Measurements from ENCODE around the gene FRS2.

The FRS2 gene

DNA sequence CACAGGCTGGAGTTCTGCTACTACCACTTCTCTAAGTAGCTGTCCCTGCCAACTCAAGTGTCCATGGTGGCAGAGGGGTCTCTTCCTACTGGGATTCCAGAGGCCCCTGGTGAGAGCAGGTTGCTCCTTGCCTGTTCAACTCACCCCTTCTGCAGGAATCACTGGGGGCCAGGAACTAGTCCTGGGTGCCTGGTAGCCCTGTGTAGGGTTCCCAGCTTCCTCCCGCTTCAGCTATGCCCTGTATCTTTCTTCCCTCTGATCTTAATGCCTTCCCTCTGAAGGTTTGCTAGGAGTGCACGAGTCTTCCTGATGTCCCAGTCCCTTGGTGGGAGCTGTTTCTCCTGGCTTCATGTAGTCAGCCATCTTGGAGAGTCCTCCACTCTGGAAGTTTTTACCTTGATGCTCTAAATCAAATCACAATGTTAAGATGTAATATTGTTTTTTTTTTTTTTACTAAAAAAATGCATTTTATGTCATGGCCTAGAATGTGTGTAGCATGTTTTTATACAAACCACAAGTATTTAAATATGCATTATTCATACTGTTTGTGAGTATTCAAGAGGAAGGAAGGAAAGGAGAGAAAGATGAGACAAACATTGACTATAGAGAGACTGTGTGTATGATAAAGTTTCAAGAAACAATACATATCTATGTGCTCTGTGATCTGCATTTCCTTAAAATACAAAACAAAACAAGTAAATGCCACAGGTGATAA is 54.7 kb downstream of the FRS2 start:
- DNase-seq, result no peak

DNA sequence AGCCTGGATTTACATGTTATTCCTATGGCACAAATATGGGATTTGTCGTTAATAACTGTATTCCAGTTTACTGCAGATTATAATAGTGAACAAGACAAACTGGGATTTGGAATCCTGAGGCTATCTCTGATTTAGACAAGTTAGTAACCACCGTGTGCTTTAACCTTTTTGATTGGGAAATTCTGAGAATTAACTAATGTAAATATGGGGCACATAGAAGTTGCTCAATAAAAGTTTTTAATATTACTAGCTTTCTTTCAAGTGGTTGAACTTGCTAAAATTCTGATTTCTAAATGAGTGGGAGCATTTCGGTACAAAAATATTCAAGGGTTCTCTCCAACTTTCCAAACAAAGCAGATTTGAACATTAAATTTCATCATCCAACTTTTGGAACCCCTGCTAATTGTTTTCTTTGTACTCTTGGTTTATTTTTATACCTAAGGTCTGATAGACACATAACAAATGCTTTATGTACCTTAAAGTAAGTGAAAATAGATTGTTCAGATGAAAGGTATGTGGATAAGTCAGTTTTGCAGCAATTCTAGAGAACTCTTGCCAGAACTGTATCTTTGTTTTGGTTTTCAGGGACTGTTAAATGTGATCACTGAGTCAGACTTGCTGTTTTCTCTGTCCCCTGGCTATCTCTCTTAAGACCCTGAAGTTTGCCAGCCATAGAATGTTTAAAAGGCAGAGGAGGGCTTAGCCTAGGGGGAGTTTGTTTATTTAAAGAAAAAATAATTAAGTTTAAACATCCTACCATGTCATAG is 57.5 kb downstream of the FRS2 start:
- no peak for DNase-seq

DNA sequence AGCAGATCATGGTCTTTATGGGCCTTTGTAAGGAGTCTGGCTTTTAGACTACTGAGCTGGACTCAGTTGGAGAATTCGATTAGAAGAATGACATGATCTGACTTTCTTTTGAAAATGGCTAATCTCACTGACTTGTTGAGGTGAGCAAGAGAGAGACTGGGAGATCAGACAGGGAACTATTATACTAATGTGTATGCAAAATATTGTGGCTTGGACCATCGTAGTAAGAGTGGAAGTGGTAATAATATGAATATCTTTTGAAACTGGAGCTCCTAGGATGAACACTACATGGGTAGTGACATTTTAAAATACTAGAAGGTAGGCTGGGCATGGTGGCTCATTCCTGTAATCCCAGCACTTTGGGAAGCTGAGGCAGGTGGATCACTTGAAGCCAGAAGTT is 58.8 kb downstream of the FRS2 start:
- DNase-seq, result no peak

DNA sequence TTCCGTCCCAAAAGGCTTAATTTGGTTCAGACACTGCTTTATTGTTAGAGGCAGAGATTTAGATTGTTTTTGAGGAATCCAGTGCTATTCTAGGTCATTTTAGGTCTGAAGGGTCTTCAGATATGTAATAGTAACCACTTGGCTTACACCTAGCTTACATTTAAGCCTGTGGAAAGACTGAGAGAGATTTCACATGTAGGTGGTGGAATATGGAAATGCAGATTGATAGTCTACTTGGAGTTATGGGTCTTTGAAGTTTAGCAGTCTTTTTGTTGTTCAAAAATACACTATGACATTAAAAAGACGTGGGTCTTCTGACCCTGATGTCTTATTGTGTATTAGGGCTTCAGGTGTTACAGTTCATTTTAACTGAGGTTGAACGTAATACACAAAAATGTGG is 63.7 kb downstream of the FRS2 start:
- DNase-seq, result no peak

DNA sequence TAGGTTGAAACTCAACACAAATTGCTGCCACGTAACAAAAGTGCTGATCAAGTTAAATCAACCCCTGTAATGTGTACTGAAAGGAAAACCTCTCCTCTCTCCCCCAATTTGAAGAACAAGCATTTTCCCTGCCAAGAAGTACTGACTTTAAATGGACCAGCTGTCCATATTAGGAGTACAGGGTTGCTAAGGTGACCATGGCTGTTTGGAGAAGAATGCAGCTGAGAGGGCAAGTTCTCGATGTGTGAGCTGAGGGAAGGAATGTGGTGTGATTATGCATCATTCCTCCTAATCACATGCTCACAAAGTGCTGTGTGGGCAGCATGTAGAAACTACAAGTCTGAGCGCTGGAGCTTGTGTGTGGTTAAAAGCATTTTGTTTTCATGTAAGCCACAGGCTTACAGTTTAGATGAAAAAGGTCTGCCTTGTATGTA is 64.2 kb downstream of the FRS2 start:
- peak in 45 of 56 donors; percentile 6 to 82 (median 36) for DNase-seq

DNA sequence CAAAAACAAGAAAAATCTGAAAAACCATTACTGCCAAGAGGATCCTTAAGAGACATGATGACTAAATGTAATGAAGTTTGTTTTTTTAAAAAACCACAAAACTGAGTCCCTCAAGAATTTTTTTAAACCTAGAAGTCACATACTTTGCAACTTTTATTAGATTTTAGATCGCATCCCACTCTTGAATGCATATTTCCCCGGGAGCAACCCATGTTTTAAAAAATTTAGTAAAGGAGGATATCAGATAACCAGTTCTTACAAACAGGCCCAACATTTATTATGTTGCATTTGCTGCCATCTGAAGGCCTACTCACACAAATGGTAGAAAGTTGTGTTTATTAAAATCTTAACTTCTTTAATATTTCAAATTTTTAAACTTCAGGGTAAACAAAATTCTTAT is 70.8 kb downstream of the FRS2 start:
- DNase-seq, result no peak

DNA sequence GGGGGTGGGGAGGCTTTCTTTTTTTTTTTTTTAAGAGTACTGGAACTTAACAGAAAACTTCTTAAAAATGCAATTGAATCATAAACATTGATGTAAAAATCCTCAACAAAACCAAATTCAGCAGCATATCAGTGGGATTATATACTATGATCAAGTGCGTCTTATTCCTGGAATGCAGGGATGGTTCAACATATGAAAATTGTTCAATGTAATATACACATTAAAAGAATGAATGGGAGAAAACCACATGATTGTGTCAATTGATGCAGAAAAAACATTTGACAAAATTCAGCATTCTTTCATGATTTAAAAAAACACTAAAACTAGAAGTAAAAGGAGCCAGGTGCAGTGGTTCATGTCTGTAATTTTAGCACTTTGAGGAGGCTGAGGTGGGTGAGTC is 73.9 kb downstream of the FRS2 start:
- no peak for DNase-seq

DNA sequence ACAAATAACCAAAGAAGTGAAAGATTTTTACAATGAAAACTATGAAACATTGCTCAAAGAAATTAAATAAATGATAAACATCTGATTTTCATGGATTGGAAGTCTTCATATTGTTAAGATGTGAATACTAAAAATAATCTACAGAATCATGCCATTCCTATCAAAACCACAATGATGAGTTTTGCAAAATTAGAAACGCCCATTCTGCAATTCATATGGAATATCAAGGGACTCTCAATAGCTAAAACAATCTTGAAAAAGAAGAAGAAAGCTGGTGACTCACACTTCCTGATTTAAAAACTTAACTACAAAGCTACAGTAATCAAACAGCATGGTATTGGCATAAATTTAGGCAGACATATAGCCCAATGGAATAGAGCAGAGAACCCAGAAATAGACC is 74.9 kb downstream of the FRS2 start:
- DNase-seq, result no peak

DNA sequence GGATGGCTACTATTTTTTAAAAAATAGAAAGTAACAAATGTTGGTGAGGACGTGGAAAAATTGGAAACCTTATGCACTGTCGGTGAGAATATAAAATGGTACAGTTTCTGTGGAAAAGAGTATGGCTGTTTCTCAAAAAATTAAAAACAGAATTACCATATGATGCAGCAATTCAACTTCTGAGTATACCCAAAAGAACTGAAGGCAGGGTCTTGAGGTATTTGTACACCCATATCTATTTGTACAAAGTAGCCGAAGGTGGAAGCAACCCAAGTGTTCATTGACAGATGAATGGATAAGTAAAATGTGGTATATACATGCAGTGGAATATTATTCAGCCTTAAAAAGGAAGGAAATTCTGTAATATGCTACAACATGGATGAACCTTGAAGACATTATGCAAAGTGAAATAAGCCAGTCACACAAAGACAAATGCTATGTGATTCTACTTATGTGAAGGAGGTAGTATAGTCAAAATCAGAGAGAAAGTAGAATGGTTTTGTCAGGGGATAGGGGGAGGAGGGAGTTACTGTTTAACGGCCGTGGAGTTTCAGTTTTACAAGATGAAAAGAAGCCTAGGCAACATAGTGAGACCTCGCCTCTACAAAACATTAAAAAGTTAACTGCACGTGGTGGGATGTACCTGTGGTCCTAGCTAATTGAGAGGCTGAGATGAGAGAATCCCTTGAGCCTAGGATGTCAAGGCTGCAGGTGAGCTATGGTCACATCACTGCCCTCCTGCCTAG is 76.7 kb downstream of the FRS2 start:
- no peak for DNase-seq

DNA sequence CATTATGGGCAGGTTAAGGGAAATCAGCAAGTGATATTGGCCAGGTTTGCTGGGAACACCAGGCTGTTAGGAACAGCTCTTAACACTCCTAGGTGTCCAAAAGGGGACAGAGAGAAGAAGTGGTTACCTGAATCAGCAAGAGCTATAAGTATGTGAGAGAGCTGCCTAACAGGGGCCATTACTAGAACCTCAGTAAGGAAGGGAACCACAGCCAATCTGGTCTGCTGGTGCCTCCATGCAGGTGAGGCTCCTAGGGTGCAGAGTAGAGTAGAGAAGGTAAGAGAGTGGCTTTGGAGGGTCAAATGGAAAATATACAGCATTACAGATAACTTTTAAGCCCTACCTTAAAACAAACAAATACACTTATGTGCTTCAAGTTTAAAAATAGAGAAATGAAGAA is 78.5 kb downstream of the FRS2 start:
- no peak for DNase-seq

DNA sequence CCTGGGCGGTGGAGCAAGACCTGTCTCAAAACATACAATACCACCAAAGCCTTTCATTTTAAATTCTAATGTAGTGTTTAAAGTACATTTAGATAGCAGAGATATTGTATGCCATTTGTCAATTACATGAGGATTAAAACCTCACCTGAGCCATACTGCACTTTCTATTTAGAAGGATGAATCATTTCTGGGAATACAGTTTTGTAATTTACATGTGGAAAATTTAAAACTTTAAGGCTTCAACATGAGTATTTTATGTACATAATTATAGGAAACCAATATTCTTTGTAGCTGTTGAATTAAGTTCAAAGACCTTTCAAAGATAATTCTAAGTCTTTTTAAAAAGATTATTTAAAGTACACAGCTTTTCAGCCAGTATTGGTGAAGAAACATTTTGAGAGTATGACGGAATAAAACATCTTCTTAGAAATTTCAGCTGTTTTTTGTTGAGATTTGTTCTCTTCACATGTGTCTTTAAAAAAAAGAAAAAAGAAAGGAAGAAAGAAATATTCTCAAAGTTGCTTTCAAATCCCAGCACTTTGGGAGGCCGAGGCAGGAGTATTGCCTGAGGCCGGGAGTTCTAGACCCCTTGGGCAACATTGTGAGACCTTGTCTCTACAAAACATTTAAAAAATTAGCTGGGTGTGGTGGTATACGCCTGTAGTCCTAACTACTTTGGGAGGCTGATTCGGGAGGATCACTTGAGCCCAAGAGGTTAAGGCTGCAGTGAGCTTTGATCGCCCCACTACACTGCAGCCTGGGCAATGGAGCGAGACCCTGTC is 80.6 kb downstream of the FRS2 start:
- DNase-seq, result no peak

DNA sequence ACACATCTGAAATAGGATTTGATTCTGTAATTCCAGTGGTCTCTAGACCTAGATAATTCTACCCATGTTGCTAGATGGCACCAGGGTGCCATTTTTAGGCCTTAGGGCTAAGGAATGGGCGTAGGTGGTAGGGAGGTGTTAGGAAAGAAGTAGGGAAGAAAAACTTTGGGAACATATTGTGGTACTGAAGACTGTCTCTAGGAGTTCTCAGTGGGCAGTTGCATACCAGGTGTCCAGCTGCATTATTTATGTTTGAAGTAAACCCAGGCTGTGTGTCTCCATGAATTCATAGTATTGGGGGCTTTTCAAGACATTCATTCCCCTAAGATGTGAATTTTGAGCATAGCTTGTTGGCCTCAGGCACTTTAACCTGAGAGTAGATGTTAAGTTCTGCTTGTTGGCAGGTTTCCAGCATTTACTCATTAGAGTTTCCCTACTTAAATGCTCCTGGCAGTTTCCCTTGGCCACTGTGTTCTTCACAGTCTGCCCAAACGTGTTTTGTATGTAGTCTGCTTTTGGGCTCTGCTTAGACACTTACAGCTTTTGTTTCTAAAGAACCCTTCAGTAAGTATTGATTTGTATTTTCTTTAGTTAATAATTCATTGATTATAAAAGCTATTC is 83.5 kb downstream of the FRS2 start:
- peak in 15 of 56 donors; percentile 0 to 28 (median 9) for DNase-seq

DNA sequence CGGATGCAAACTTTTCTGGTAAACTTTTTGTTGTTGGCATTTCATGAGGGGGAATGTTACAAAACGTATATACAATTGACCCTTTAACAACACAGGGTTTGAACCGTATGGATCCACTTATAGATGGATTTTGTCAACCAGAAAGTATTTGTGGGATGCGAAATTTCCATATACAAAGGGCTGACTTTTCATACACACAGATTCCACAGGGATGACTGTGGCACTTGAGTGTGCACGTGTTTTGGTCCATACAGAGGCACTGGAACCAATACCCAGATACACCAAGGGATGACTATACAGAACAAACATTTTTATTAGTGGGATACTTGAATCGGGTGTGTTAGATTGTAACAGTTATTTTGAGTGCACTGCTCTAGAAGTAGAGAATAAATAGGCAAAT is 85.3 kb downstream of the FRS2 start:
- no peak for DNase-seq

DNA sequence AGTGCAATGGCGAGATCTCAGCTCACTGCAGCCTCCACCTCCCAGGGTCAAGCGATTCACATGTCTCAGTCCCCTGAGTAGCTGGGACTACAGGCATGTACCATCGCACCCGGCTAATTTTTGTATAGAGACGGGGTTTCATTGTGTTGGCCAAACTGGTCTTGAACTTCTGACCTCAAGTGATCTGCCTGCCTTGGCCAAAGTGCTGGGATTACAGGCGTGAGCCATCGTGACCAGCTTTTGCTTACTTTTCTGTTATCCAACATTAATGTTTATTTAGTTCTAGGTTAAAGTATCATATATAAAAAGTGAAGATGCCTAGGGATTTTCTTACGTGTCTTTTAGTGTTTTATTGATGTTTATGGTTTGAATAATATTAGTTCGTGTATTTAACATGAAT is 86.2 kb downstream of the FRS2 start:
- no peak for DNase-seq

DNA sequence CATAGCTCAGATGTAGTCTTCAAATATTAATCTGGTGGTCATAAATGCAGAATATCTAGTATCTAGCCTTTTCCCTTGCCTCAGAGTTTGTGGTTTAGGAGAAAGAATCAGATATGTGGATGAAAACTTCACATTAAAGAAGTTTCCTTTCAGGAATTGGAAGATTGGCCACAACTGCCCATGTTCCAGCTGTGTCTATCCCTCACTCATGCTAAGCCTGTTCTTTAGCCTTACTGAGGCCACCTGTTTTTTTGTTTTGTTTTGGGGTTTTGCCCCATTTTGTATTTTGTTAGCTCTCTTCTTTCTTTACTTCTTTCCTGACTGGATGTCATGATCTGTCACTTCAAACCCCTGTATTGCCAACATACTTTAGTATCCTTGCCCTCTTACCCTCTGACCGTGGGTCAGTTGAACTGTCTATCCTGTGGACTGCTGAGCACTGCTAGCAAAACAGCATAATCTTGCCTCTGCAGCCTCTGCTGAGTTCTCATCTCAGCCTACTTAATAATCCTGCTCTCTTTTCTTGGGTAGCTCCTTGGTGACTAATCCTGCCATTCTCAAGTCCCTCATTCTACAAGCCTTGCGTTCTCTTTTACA is 93.1 kb downstream of the FRS2 start:
- DNase-seq, result no peak

DNA sequence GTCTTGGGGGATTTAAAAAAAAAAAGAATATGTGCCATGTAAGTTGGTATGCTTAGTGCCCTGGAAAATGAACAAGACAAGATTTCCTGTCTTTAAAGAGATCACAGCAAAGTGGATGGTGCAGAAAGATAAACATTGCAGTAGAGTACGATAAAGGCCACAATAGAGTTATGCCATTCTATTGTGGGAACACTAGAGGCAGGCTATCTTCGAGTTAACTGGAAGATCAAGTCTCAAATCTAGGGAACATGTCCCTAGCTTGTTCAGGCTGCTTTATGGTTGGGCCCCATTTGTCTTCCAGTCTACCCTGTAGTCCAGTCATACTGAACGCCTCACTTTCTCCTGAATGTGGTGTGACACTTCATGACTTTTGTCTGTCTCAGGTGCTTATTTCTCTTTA is 96.4 kb downstream of the FRS2 start:
- no peak for DNase-seq

DNA sequence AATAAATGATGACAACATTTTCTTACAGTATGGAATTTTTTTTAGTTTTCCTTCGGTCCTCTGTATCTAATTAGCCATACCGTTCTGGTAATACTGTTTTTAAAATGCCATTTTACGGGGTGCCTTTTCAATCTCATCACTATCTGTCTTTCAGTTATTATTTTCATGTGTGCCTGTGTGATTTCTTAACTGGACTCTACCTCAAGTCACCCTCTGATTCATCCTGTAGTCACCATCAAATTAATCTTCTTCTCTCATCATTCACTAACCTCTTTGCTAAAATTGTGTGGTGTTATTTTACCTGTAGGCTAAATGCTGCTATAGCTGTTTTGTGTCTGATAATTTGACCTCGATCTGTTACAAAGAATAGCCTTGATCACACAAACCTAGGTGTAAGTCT is 99.0 kb downstream of the FRS2 start:
- no peak for DNase-seq

DNA sequence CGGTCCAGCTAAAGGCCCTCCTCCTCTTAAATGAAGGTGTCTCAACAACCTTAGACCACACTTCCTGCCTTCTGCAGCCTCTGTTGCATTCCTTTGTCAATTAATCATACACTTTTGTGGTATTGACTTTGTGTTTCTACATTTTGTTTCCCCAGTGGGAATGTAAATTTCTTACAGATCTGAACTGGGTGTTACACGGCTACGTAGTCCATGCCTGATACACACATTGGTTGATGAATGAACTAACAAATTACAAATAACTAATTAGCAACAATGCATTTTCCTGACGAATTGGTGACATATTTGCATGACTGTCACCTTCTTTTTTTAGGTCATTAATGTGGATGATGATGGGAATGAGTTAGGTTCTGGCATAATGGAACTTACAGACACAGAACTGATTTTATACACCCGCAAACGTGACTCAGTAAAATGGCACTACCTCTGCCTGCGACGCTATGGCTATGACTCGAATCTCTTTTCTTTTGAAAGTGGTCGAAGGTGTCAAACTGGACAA is 99.9 kb downstream of the FRS2 start:
- DNase-seq, result no peak

DNA sequence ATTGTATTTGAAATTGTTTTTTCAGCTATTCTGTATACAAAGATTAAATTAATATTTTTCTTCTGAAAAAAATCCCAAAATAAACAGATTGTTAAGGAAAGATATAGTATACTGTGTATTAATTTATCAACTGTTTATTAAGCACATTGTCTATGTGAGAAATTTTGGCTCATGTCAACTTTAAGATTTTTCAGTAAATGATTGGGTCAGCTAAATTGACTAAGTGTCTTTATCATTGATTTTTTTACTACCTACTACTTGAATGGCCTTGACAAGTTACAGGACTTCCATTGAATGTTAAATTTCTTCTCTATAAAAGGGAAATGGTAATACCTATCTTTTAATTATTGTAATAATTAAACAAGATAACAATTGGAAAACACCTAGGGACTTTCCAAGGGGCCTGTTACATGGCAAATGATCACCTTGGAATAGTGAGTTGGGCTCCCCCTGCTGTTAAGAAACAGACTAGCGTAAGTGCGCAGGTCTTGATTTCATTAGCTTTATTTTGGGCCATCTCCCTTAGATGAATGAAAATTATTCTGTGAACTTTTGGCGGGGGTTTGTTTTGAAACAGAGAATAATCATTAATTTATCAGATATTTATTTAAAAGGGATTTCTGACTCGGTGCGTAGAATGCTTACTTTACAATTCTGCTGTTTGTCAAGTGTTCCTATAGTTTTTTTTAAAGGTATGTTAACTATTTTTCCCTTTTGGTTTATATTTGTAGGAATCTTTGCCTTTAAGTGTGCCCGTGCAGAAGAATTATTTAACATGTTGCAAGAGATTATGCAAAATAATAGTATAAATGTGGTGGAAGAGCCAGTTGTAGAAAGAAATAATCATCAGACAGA is 100.6 kb downstream of the FRS2 start:
- DNase-seq, result peak in 12 of 56 donors; percentile 1 to 71 (median 6)

Measured in amygdala (tissue), 56 donors.